NB4 (cell line): ENCODE results near the gene RIMKLB.

ENCODE experiments used
- CTCF ChIP-seq: IDR thresholded peaks from one replicate; pipeline ENCODE4 v1.5.1; 2012; ENCODE audit warnings: low read depth, low read length
- MAX ChIP-seq: IDR thresholded peaks from 2 replicates; pipeline ENCODE4 v1.6.1; 2011; ENCODE audit warnings: low read depth, low read length
- MYC ChIP-seq: IDR thresholded peaks from 2 replicates; pipeline ENCODE4 v1.6.1; 2011; ENCODE audit warnings: low read depth, low read length
- POLR2A ChIP-seq: IDR thresholded peaks from 2 replicates; pipeline ENCODE4 v1.6.1; 2011; ENCODE audit warnings: mild to moderate bottlenecking; ENCODE audit not compliant: insufficient read length; ENCODE audit errors: extremely low read depth

GRCh38 chr12:8701046-8701660 lies 3.4 kb downstream of the RIMKLB start:
- TF ChIP-seq CTCF (no peak), MAX (no peak), POLR2A (no peak), MYC (no peak)
